ENCODE measurements around the gene PPAN. TPM values are rescaled to one million over a fixed set of nuclear protein-coding genes. Genes with fewer than 3 reads are reported as not detected.

PPAN gene
- total RNA-seq, 1 experiment from 2014 or later = 63.3 TPM

- BruUV-seq (replicated peaks) = no TSS peak
- ATAC-seq (no peak), DNase-seq (ENCODE audit: low read depth, low spot score) (no peak)
- Histone ChIP-seq H3K36me3 (ENCODE audit: control insufficient read depth, insufficient read depth, low read length) (peaks cover 3% of the 10 kb centered on the region; the same call in 1 of the 2 replicates), H3K4me3 (ENCODE audit: low read depth in 2 of 2, low read length in 2 of 2) (no peak overlapping the region), H3K4me1 (ENCODE audit: control insufficient read depth, insufficient read depth, low read length) (peaks cover 3% of the 10 kb centered on the region), H3K27me3 (ENCODE audit: control insufficient read depth, insufficient read depth, low read length) (no peaks in the 10 kb centered on the region), H3K27ac (ENCODE audit: low read length) (no peak overlapping the region), H3K9me3 (ENCODE audit: control insufficient read depth, insufficient read depth, low read depth, low read length) (no peaks in the 10 kb centered on the region)
- intact Hi-C loops (cut with micrococcal nuclease; ENCODE audit: unreplicated experiment) (no loop called here), in situ Hi-C loops (cut with HindIII; ENCODE audit: low pct_unique_long_range_greater_than_20kb, low sequenced_read_pairs) (no loop called here)
- ChIA-PET POLR2A (no interaction called here), CTCF (no interaction called here)
- TF ChIP-seq POLR2AphosphoS5 (IDR thresholded peaks at IDR 0.05; ENCODE audit: low read depth, low read length) (no peak), SIN3A (IDR thresholded peaks at IDR 0.05; ENCODE audit: borderline replicate concordance, insufficient read depth, low read depth, low read length) (no peak), TCF7L2 (IDR thresholded peaks at IDR 0.05; ENCODE audit: low read depth, low read length) (no peak)
- TF ChIP-seq, protein P1, sequence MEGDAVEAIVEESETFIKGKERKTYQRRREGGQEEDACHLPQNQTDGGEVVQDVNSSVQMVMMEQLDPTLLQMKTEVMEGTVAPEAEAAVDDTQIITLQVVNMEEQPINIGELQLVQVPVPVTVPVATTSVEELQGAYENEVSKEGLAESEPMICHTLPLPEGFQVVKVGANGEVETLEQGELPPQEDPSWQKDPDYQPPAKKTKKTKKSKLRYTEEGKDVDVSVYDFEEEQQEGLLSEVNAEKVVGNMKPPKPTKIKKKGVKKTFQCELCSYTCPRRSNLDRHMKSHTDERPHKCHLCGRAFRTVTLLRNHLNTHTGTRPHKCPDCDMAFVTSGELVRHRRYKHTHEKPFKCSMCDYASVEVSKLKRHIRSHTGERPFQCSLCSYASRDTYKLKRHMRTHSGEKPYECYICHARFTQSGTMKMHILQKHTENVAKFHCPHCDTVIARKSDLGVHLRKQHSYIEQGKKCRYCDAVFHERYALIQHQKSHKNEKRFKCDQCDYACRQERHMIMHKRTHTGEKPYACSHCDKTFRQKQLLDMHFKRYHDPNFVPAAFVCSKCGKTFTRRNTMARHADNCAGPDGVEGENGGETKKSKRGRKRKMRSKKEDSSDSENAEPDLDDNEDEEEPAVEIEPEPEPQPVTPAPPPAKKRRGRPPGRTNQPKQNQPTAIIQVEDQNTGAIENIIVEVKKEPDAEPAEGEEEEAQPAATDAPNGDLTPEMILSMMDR (IDR thresholded peaks at IDR 0.05) = no peak
- TF ChIP-seq, protein P2, sequence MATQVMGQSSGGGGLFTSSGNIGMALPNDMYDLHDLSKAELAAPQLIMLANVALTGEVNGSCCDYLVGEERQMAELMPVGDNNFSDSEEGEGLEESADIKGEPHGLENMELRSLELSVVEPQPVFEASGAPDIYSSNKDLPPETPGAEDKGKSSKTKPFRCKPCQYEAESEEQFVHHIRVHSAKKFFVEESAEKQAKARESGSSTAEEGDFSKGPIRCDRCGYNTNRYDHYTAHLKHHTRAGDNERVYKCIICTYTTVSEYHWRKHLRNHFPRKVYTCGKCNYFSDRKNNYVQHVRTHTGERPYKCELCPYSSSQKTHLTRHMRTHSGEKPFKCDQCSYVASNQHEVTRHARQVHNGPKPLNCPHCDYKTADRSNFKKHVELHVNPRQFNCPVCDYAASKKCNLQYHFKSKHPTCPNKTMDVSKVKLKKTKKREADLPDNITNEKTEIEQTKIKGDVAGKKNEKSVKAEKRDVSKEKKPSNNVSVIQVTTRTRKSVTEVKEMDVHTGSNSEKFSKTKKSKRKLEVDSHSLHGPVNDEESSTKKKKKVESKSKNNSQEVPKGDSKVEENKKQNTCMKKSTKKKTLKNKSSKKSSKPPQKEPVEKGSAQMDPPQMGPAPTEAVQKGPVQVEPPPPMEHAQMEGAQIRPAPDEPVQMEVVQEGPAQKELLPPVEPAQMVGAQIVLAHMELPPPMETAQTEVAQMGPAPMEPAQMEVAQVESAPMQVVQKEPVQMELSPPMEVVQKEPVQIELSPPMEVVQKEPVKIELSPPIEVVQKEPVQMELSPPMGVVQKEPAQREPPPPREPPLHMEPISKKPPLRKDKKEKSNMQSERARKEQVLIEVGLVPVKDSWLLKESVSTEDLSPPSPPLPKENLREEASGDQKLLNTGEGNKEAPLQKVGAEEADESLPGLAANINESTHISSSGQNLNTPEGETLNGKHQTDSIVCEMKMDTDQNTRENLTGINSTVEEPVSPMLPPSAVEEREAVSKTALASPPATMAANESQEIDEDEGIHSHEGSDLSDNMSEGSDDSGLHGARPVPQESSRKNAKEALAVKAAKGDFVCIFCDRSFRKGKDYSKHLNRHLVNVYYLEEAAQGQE (IDR thresholded peaks at IDR 0.05; ENCODE audit: insufficient read depth in 1 of 2, low read depth in 2 of 2, low read length in 1 of 2) = no peak
Measured at GRCh38 chr19:10116866-10117616, 10.9 kb downstream of the PPAN start.

DNA sequence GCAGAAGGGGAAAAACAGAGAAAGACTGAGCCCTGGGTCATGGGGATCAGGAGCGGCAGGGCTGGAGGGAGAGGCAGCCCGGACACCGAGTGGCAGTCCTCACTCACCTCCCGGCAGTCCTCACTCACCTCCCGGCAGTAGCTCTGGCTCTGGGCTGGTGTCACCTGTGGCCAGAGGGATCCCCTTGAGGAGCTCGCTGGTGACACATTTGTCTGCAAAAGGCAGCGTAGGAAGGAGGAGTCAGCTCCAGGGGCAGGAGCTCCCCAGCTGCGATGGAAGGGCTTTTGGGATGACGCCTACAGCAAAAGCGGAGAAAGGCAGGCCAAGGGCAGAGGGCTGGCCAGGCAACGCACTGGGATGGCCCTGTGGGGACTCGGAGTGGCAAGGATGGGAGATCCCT is 12.8 kb downstream of the PPAN start:
- H3K27ac ChIP-seq (ENCODE audit: low read length) = peak overlapping the region; percentile 88
- BruUV-seq (replicated peaks) = no TSS peak
- H3K4me1 ChIP-seq (ENCODE audit: control insufficient read depth, insufficient read depth, low read length) = no peaks in the 10 kb centered on the region; the same call in 1 of the 2 replicates
- no peaks in the 10 kb centered on the region for H3K9me3 ChIP-seq (ENCODE audit: control insufficient read depth, insufficient read depth, low read depth, low read length)
- intact Hi-C loops (cut with micrococcal nuclease; ENCODE audit: unreplicated experiment) = no loop called here
- H3K4me3 ChIP-seq (ENCODE audit: low read depth in 2 of 2, low read length in 2 of 2) = peak overlapping the region; percentile 73 to 84
- in situ Hi-C loops (cut with HindIII; ENCODE audit: low pct_unique_long_range_greater_than_20kb, low sequenced_read_pairs) = no loop called here
- no peak for DNase-seq (ENCODE audit: low read depth, low spot score)
- CTCF ChIA-PET = no interaction called here
- TF ChIP-seq POLR2AphosphoS5 (IDR thresholded peaks at IDR 0.05; ENCODE audit: low read depth, low read length) (no peak), SIN3A (IDR thresholded peaks at IDR 0.05; ENCODE audit: borderline replicate concordance, insufficient read depth, low read depth, low read length) (no peak), TCF7L2 (IDR thresholded peaks at IDR 0.05; ENCODE audit: low read depth, low read length) (no peak)
- TF ChIP-seq, protein P2 (IDR thresholded peaks at IDR 0.05; ENCODE audit: insufficient read depth in 1 of 2, low read depth in 2 of 2, low read length in 1 of 2) = no peak
- TF ChIP-seq, protein P1 (IDR thresholded peaks at IDR 0.05) = no peak
- H3K27me3 ChIP-seq (ENCODE audit: control insufficient read depth, insufficient read depth, low read length) = no peaks in the 10 kb centered on the region
- ATAC-seq = no peak
- peaks cover 3% of the 10 kb centered on the region; the same call in 1 of the 2 replicates for H3K36me3 ChIP-seq (ENCODE audit: control insufficient read depth, insufficient read depth, low read length)
- POLR2A ChIA-PET = interaction anchor here (0.6 kb wide), 1 partner anchor 131 kb away, joined by 4 read pairs; no protein-coding TSS in a partner anchor
